Activated CD8-positive, alpha-beta T cell treated with anti-CD3 and anti-CD28 coated beads for 36 hours (primary cell): Measurements from ENCODE around the gene SNAPIN. TPM values are rescaled to one million over a fixed set of nuclear protein-coding genes. Genes with fewer than 3 reads are reported as not detected.

Experiments
- ATAC-seq: fragments of 200-7000 bp; cut with Tn5 transposase; one replicate; pipeline ENCODE4 v1.10.0; 2021; ENCODE audit warnings: mild to moderate bottlenecking, moderate library complexity
- CTCF ChIA-PET: fragments of 350-600 bp; sonication (Branson Sonifier 250); formaldehyde crosslinking; loops from one replicate; lab custom pipeline; 2021; ENCODE audit warnings: antibody characterized with exemption; lab: Charles Lee
- POLR2A ChIA-PET: fragments of 350-600 bp; sonication (Branson Sonifier 250); formaldehyde crosslinking; loops from one replicate; lab custom pipeline; 2021; ENCODE audit warnings: antibody characterized with exemption; lab: Charles Lee
- DNase-seq: peaks from one replicate; pipeline ENCODE4 v3.0.0-alpha.2; 2020
- H3K27ac Mint-ChIP-seq: one replicate; pipeline ENCODE4 v1.8.0; 2021; ENCODE audit warnings: mild to moderate bottlenecking, mixed read lengths
- H3K27me3 Mint-ChIP-seq: one replicate; pipeline ENCODE4 v1.8.0; 2021; ENCODE audit warnings: mixed read lengths
- H3K36me3 Mint-ChIP-seq: one replicate; pipeline ENCODE4 v1.8.0; 2021; ENCODE audit warnings: low read depth, mixed read lengths
- H3K4me1 Mint-ChIP-seq: one replicate; pipeline ENCODE4 v1.8.0; 2021; ENCODE audit warnings: low read depth, mixed read lengths
- H3K4me3 Mint-ChIP-seq: one replicate; pipeline ENCODE4 v1.8.0; 2021; ENCODE audit warnings: mild to moderate bottlenecking, moderate library complexity, mixed read lengths
- H3K9me3 Mint-ChIP-seq: one replicate; pipeline ENCODE4 v1.8.0; 2021; ENCODE audit warnings: mixed read lengths
- CTCF ChIP-seq: fragments of 200-600 bp; IDR thresholded peaks from one replicate; pipeline ENCODE4 v1.8.0; 2022; ENCODE audit warnings: antibody characterized with exemption, mild to moderate bottlenecking
- intact Hi-C: fragments of 100-400 bp; cut with micrococcal nuclease; formaldehyde crosslinking; loops from one replicate; pipeline ENCODE4 v1.10.0; 2022
- total RNA-seq, 2 experiments: library from RNA; stranded (reverse); gene quantifications; one replicate each; pipeline ENCODE4 v1.2.3, GENCODE V29; 2021

Gene SNAPIN
- total RNA-seq, 2 experiments from 2014 or later, result 25.7 to 27.3 TPM

DNA sequence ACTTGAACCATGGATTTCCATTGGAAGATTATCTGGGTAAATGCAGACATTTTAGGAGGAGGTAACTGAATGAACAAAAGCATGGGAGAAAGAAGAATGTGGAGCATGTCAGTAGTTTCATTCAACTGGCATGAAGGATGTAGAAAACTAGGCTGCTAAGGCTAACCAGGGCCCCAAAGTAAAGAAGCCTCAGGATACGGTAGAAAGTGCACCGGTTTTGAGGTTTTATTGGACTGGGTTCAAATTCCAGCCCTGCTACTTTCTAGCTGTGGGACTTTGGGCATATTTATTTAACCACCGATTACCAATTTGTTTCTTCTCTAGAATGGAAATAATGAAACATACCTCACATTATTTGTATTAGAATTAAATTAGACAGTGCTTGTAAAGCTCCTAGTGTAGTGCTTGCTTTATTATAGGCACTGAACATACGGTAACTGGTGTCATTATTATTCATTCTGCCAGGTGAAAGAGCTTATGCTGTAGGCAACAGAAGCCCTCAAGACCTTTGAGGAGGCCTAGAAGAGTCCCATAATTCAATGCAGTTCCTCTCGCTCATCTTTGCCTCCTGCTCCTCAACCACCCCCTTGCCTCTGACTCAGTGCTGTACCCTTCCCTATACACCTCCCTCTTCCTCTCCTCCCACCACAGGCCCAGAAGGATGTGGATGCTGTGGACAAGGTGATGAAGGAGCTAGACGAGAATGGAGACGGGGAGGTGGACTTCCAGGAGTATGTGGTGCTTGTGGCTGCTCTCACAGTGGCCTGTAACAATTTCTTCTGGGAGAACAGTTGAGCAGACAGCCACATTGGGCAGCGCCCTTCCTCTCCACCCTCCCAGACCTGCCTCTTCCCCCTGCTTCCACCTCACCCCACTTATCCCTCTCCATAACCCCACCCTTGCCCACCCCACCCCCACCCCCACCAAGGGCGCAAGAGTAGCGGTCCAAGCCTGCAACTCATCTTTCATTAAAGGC lies 27.2 kb upstream of the SNAPIN start:
- intact Hi-C loops, result no loop called here
- Mint-ChIP-seq H3K4me1 (peaks cover 30% of the 10 kb centered on the region), H3K9me3 (peaks cover 4% of the 10 kb centered on the region), H3K36me3 (peaks cover 21% of the 10 kb centered on the region), H3K27ac (peak overlapping the region; percentile 63), H3K4me3 (no peak overlapping the region), H3K27me3 (peaks cover 6% of the 10 kb centered on the region)
- ATAC-seq (no peak), DNase-seq (no peak)
- CTCF ChIA-PET, result interaction anchor here (2.7 to 6.4 kb wide), 2 partner anchors 14 to 98 kb away, joined by 15 to 60 read pairs; partner anchors contain the start of gene S100A14
- TF ChIP-seq CTCF, result no peak
- POLR2A ChIA-PET, result no interaction called here

DNA sequence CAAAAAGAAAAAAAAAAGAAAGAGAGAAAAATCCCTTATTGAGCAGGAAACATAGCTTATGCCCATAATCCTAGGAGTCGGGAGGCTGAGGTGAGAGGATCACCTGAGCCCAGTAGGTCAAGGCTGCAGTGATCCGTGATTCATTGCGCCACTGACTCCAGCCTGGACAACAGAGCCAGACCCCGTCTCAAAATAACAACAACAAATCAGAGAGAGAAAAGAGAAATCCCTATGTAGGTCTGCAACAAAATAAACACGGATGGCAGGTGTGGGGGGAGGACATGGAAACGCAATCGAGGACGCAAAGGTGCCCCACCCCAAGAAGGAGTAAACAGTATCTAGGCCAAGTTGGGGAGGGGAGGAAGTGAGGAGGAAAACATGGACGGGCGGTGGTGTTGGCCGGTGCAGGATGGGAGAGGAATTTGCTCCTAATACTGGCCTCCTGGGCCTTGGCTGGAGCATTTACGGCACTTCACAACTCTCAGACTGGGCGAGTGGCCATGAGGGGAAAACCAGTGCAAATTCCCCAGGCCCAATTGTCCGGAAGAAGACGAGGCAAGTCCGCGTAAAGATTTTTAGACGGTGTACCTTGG lies 25.2 kb upstream of the SNAPIN start:
- Mint-ChIP-seq H3K36me3 (peaks cover 37% of the 10 kb centered on the region), H3K4me1 (peaks cover 41% of the 10 kb centered on the region)
- intact Hi-C loops, result no loop called here

GRCh38 chr1:153633754-153634665 lies 24.5 kb upstream of the SNAPIN start, which contains the start of gene CHTOP:
Gene CHTOP, plus strand, starts transcription at chr1:153634066. Its CDS starts 2,523 bp downstream, at chr1:153636589.
- H3K27ac Mint-ChIP-seq, result peak within 1 kb of the TSS; percentile 99
- ATAC-seq (peak; percentile 95), DNase-seq (peak; percentile 98)
- intact Hi-C loops, result no loop called here
- TF ChIP-seq CTCF, result no peak
- POLR2A ChIA-PET, result interaction anchor here (0.6 to 4.5 kb wide), 24 partner anchors 10 to 356 kb away, joined by 3 to 64 read pairs (median 5); partner anchors contain the start of genes ILF2, RPS27, S100A4 and S100A6
- peaks cover 45% of the 10 kb centered on the region for H3K4me1 Mint-ChIP-seq
- peaks cover 42% of the 10 kb centered on the region for H3K36me3 Mint-ChIP-seq
- H3K9me3 Mint-ChIP-seq, result peaks cover 4% of the 10 kb centered on the region
- H3K4me3 Mint-ChIP-seq, result peak within 1 kb of the TSS; percentile 100
- CTCF ChIA-PET, result interaction anchor here (0.7 to 3.1 kb wide), 18 partner anchors 10 to 353 kb away, joined by 3 to 19 read pairs (median 6); partner anchors contain the start of genes NPR1, RAB13, S100A14 and S100A6
- H3K27me3 Mint-ChIP-seq, result no peaks in the 10 kb centered on the region

More for the DNA sequence above, 25.2 kb upstream of the SNAPIN start:
- no peaks in the 10 kb centered on the region for H3K27me3 Mint-ChIP-seq
- H3K27ac Mint-ChIP-seq, result peak overlapping the region; percentile 99
- POLR2A ChIA-PET, result interaction anchor here (0.9 to 4.5 kb wide), 17 partner anchors 10 to 140 kb away, joined by 3 to 64 read pairs (median 5); partner anchors contain the start of genes ILF2, S100A4, S100A6 and SNAPIN
- no peak for TF ChIP-seq CTCF
- peaks cover 4% of the 10 kb centered on the region for H3K9me3 Mint-ChIP-seq
- CTCF ChIA-PET, result interaction anchor here (1.0 to 3.1 kb wide), 14 partner anchors 11 to 353 kb away, joined by 3 to 19 read pairs (median 6); partner anchors contain the start of genes NPR1, RAB13, S100A14 and S100A6
- ATAC-seq (no peak), DNase-seq (no peak)
- peak overlapping the region; percentile 100 for H3K4me3 Mint-ChIP-seq

DNA sequence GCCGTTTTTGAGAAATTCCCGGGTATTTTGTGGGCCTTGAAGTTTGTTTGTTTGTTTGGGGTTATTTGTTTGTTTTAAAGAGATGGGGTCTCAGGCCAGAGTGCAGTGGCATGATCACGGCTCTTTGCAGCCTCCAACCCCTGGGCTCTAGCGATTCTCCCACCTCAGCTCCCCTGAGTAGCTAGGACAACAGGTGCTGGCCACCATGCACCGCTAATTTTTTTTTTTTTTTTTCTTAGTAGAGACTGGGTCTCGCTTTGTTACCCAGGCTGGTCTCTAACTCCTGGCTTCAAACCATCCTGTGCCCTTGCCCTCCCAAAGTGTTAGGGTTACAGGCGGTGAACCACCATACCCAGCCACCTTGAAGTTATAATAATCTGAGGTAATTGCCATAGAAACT lies 22.6 kb upstream of the SNAPIN start:
- peaks cover 4% of the 10 kb centered on the region for H3K9me3 Mint-ChIP-seq

More for the DNA sequence above, 22.6 kb upstream of the SNAPIN start:
- peaks cover 52% of the 10 kb centered on the region for H3K36me3 Mint-ChIP-seq
- CTCF ChIA-PET, result interaction anchor here (1.2 to 3.1 kb wide), 4 partner anchors 8 to 125 kb away, joined by 3 to 19 read pairs (median 16); partner anchors contain the start of gene S100A14
- no peak for ATAC-seq
- TF ChIP-seq CTCF, result no peak
- H3K4me3 Mint-ChIP-seq, result peak overlapping the region; percentile 100
- DNase-seq, result no peak
- H3K27ac Mint-ChIP-seq, result peak overlapping the region; percentile 99
- POLR2A ChIA-PET, result interaction anchor here (0.7 to 6.3 kb wide), 8 partner anchors 11 to 506 kb away, joined by 4 to 72 read pairs (median 26); partner anchors contain the start of genes ILF2, S100A6 and SNAPIN
- intact Hi-C loops, result no loop called here
- peaks cover 48% of the 10 kb centered on the region for H3K4me1 Mint-ChIP-seq
- H3K27me3 Mint-ChIP-seq, result no peaks in the 10 kb centered on the region
